Gastrocnemius medialis (tissue), 4 donors: ENCODE results near the gene ALDH3B1.

Experiments used
- POLR2A ChIP-seq, 2 donors: fragments of 450-650 bp; IDR thresholded peaks; one replicate each; pipeline ENCODE4 v1.6.1; 2017; ENCODE audit warnings: antibody characterized with exemption in 2 of 2, mild to moderate bottlenecking in 2 of 2, moderate library complexity in 2 of 2
- TF ChIP-seq, protein P1 (sequence below), 5 experiments: fragments of 450-650 bp in 3 of 5; fragments of 200-600 bp in 2 of 5; sonication (generic) in 2 of 5; IDR thresholded peaks in 4 of 5; conservative IDR thresholded peaks in 1 of 5; 1 replicate in 4 of 5; 2 replicates in 1 of 5; pipeline ENCODE4 v1.5.1; 2016 to 2019; ENCODE audit warnings: antibody characterized with exemption in 5 of 5, mild to moderate bottlenecking in 3 of 5, moderate library complexity in 3 of 5

GRCh38 chr11:68047437-68048290 is 37.5 kb downstream of the ALDH3B1 start:
- TF ChIP-seq, protein P1, sequence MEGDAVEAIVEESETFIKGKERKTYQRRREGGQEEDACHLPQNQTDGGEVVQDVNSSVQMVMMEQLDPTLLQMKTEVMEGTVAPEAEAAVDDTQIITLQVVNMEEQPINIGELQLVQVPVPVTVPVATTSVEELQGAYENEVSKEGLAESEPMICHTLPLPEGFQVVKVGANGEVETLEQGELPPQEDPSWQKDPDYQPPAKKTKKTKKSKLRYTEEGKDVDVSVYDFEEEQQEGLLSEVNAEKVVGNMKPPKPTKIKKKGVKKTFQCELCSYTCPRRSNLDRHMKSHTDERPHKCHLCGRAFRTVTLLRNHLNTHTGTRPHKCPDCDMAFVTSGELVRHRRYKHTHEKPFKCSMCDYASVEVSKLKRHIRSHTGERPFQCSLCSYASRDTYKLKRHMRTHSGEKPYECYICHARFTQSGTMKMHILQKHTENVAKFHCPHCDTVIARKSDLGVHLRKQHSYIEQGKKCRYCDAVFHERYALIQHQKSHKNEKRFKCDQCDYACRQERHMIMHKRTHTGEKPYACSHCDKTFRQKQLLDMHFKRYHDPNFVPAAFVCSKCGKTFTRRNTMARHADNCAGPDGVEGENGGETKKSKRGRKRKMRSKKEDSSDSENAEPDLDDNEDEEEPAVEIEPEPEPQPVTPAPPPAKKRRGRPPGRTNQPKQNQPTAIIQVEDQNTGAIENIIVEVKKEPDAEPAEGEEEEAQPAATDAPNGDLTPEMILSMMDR (IDR thresholded peaks at IDR 0.05 in 4 of 5, conservative IDR thresholded peaks at IDR 0.05 in 1 of 5): no peak
- no peak for TF ChIP-seq POLR2A (IDR thresholded peaks at IDR 0.05)
